Transverse colon (tissue), 4 donors: Measurements from ENCODE around the gene EXTL2. TPM values are rescaled to one million over a fixed set of nuclear protein-coding genes. Genes with fewer than 3 reads are reported as not detected.

Source experiments
- DNase-seq: peaks from one replicate; pipeline ENCODE4 v3.0.0-alpha.2; 2019
- H3K27ac ChIP-seq, 4 donors: fragments of 200-600 bp; sonication (generic); 2 replicates each; pipeline ENCODE4 v1.5.1; 2016 to 2018; ENCODE audit warnings: inconsistent platforms in 4 of 4
- H3K27me3 ChIP-seq: fragments of 200-600 bp; sonication (generic); 2 replicates; pipeline ENCODE4 v1.5.1; 2017; ENCODE audit warnings: inconsistent platforms
- H3K36me3 ChIP-seq, 4 donors: fragments of 200-600 bp; sonication (generic); 2 replicates each; pipeline ENCODE4 v1.5.1; 2017 to 2019; ENCODE audit warnings: inconsistent platforms in 4 of 4
- H3K4me1 ChIP-seq, 4 donors: fragments of 200-600 bp; sonication (generic); 2 replicates each; pipeline ENCODE4 v1.5.1; 2017 to 2020; ENCODE audit warnings: inconsistent platforms in 4 of 4
- H3K4me3 ChIP-seq, 4 donors: fragments of 200-600 bp; sonication (generic); 1 replicate in 1 of 4; 2 replicates in 3 of 4; pipeline versions ENCODE4 v1.5.1 to v1.6.1; 2017 to 2019; ENCODE audit warnings: inconsistent platforms in 4 of 4
- H3K9me3 ChIP-seq, 2 donors: fragments of 200-600 bp; sonication (generic); 2 replicates each; pipeline ENCODE4 v1.5.1; 2017 to 2019; ENCODE audit warnings: inconsistent platforms in 2 of 2
- CTCF ChIP-seq, 5 experiments: fragments of 200-600 bp in 3 of 5; fragments of 450-650 bp in 2 of 5; sonication (generic) in 3 of 5; IDR thresholded peaks; 1 replicate in 2 of 5; 2 replicates in 3 of 5; pipeline ENCODE4 v1.5.1; 2016 to 2017; ENCODE audit warnings: antibody characterized with exemption in 5 of 5, inconsistent platforms in 3 of 5, mild to moderate bottlenecking in 2 of 5, moderate library complexity in 1 of 5
- EP300 ChIP-seq: sonication (generic); formaldehyde crosslinking; IDR thresholded peaks from one replicate; pipeline ENCODE4 v1.6.1; 2017; ENCODE audit warnings: antibody characterized with exemption, low read depth
- POLR2A ChIP-seq: fragments of 450-650 bp; IDR thresholded peaks from one replicate; pipeline ENCODE4 v1.6.1; 2016; ENCODE audit warnings: antibody characterized with exemption, mild to moderate bottlenecking, moderate library complexity
- POLR2AphosphoS5 ChIP-seq, 3 donors: sonication (generic); formaldehyde crosslinking; IDR thresholded peaks; one replicate each; pipeline ENCODE4 v1.6.1; 2016; ENCODE audit warnings: antibody characterized with exemption in 3 of 3
- WGBS, 2 donors: methylation state at CpG; one replicate each; pipeline ENCODE4 v1.1.5; 2018; ENCODE audit warnings: low coverage in 1 of 2; 5-methylcytosine and 5-hydroxymethylcytosine counted together
- in situ Hi-C, 4 donors: fragments of 200-750 bp; cut with MboI; loops; one replicate each; pipeline versions ENCODE4 v1.15.0 to v1.15.1; 2017; ENCODE audit warnings: low sequenced_read_pairs in 3 of 4, low pct_ligation_motif_present in 1 of 4, low pct_unique_long_range_greater_than_20kb in 1 of 4
- intact Hi-C: fragments of 100-400 bp; cut with DNase I; formaldehyde crosslinking; loops from one replicate; pipeline ENCODE4 v1.15.1; 2023; ENCODE audit warnings: low total_unique reads
- total RNA-seq, 4 donors: library from RNA; depleted of rRNA; stranded (reverse); fragments of >200 nt; gene quantifications; one replicate each; pipeline ENCODE4 v1.1.0, GENCODE V29; 2016

Gene EXTL2
- total RNA-seq, 4 donors from 2014 or later: 0.37 to 11.1 (median 5.4) TPM

- DNase-seq: no peak
- Histone ChIP-seq H3K9me3 (no peaks in the 10 kb centered on the region), H3K27ac (no peak overlapping the region), H3K36me3 (no peaks in the 10 kb centered on the region), H3K4me3 (no peak overlapping the region), H3K27me3 (no peaks in the 10 kb centered on the region), H3K4me1 (no peaks in the 10 kb centered on the region)
- in situ Hi-C loops (loop anchor here in 2 of 4 donors (10.0 to 25.0 kb wide), 2 partner anchors 414 to 421 kb away; no protein-coding TSS in a partner anchor), intact Hi-C loops (no loop called here)
- TF ChIP-seq CTCF (IDR thresholded peaks at IDR 0.05) (no peak), POLR2AphosphoS5 (IDR thresholded peaks at IDR 0.05) (no peak), POLR2A (no peak), EP300 (no peak)
These were observed 18.4 kb downstream of the EXTL2 start for GRCh38 chr1:100876291-100876690.

GRCh38 chr1:100875228-100875627 is 19.4 kb downstream of the EXTL2 start:
- Histone ChIP-seq H3K27me3 (no peaks in the 10 kb centered on the region), H3K4me3 (no peak overlapping the region), H3K36me3 (no peaks in the 10 kb centered on the region), H3K9me3 (no peaks in the 10 kb centered on the region), H3K4me1 (no peaks in the 10 kb centered on the region), H3K27ac (no peak overlapping the region)
- intact Hi-C loops (no loop called here), in situ Hi-C loops (loop anchor here in 2 of 4 donors (10.0 to 25.0 kb wide), 2 partner anchors 413 to 420 kb away; no protein-coding TSS in a partner anchor)
- WGBS, 2 donors: 72 to 74% methylated on average over 3 of the region's 3 CpGs
- DNase-seq: no peak
- no peak for TF ChIP-seq EP300
- TF ChIP-seq CTCF (IDR thresholded peaks at IDR 0.05): no peak
- TF ChIP-seq POLR2A: no peak
- no peak for TF ChIP-seq POLR2AphosphoS5 (IDR thresholded peaks at IDR 0.05)

- in situ Hi-C loops: loop anchor here in 3 of 4 donors (10.0 to 25.0 kb wide), 4 partner anchors 262 to 1062 kb away; no protein-coding TSS in a partner anchor
These were observed 20.2 kb downstream of the EXTL2 start for GRCh38 chr1:100874433-100874832.

GRCh38 chr1:100869996-100870395 is 24.6 kb downstream of the EXTL2 start:
- 77% methylated on average over 2 of the region's 2 CpGs for WGBS, 2 donors
- in situ Hi-C loops: loop anchor here (10.0 to 25.0 kb wide), 7 partner anchors 255 to 1065 kb away; no protein-coding TSS in a partner anchor

More at GRCh38 chr1:100874433-100874832, 20.2 kb downstream of the EXTL2 start:
- no peaks in the 10 kb centered on the region for H3K4me1 ChIP-seq
- H3K27ac ChIP-seq: no peak overlapping the region
- intact Hi-C loops: no loop called here
- no peaks in the 10 kb centered on the region for H3K9me3 ChIP-seq
- TF ChIP-seq POLR2AphosphoS5 (IDR thresholded peaks at IDR 0.05) (no peak), POLR2A (no peak), CTCF (IDR thresholded peaks at IDR 0.05) (no peak), EP300 (no peak)
- no peaks in the 10 kb centered on the region for H3K27me3 ChIP-seq
- no peak overlapping the region for H3K4me3 ChIP-seq
- DNase-seq: no peak
- WGBS, 2 donors: 82 to 87% methylated on average over 2 of the region's 2 CpGs
- no peaks in the 10 kb centered on the region for H3K36me3 ChIP-seq

More at GRCh38 chr1:100869996-100870395, 24.6 kb downstream of the EXTL2 start:
- H3K4me3 ChIP-seq: no peak overlapping the region
- no peaks in the 10 kb centered on the region for H3K36me3 ChIP-seq
- H3K9me3 ChIP-seq: no peaks in the 10 kb centered on the region
- intact Hi-C loops: loop anchor here (5.0 to 10.0 kb wide), 2 partner anchors 255 to 408 kb away; no protein-coding TSS in a partner anchor
- H3K27me3 ChIP-seq: no peaks in the 10 kb centered on the region
- DNase-seq: no peak
- H3K4me1 ChIP-seq: no peaks in the 10 kb centered on the region
- H3K27ac ChIP-seq: no peak overlapping the region
- TF ChIP-seq POLR2A: no peak
- TF ChIP-seq CTCF (IDR thresholded peaks at IDR 0.05): no peak
